GM12892 (cell line): ENCODE data around the gene SLC2A9.

Experiments
- POLR2A ChIP-seq: IDR thresholded peaks from 2 replicates; pipeline ENCODE4 v1.6.1; 2011; ENCODE audit warnings: low read depth, low read length, control low read depth
- POLR2AphosphoS5 ChIP-seq: IDR thresholded peaks from 2 replicates; pipeline ENCODE4 v1.6.1; 2011; ENCODE audit warnings: low read depth, low read length, control low read depth

GRCh38 chr4:9835430-9835829 lies 185.9 kb downstream of the SLC2A9 start:
- no peak for TF ChIP-seq POLR2AphosphoS5
- TF ChIP-seq POLR2A = no peak
